ENCODE data around the gene CHURC1.

CHURC1 gene

GRCh38 chr14:64944861-64945260 lies 30.6 kb downstream of the CHURC1 start:
- TF ChIP-seq TAF1 (IDR thresholded peaks at IDR 0.05; ENCODE audit: borderline replicate concordance, insufficient read depth, low read length) (no peak), SIN3A (IDR thresholded peaks at IDR 0.05; ENCODE audit: borderline replicate concordance, insufficient read depth, low read length) (no peak), FOXP2 (optimal IDR thresholded peaks at IDR 0.05; ENCODE audit: borderline replicate concordance, extremely low read depth, extremely low read length, insufficient read depth) (no peak), REST (IDR thresholded peaks at IDR 0.05; ENCODE audit: insufficient read depth in 1 of 2, low read depth in 2 of 2, low read length in 2 of 2) (no peak), POLR2AphosphoS5 (IDR thresholded peaks at IDR 0.05; ENCODE audit: low read depth, low read length) (no peak)

- TF ChIP-seq SIN3A (IDR thresholded peaks at IDR 0.05; ENCODE audit: borderline replicate concordance, insufficient read depth, low read length) (no peak), POLR2AphosphoS5 (IDR thresholded peaks at IDR 0.05; ENCODE audit: low read depth, low read length) (no peak), TAF1 (IDR thresholded peaks at IDR 0.05; ENCODE audit: borderline replicate concordance, insufficient read depth, low read length) (no peak), FOXP2 (optimal IDR thresholded peaks at IDR 0.05; ENCODE audit: borderline replicate concordance, extremely low read depth, extremely low read length, insufficient read depth) (no peak), REST (IDR thresholded peaks at IDR 0.05; ENCODE audit: insufficient read depth in 1 of 2, low read depth in 2 of 2, low read length in 2 of 2) (no peak)
These were observed 31.4 kb downstream of the CHURC1 start for GRCh38 chr14:64945431-64946178.

- TF ChIP-seq TAF1 (IDR thresholded peaks at IDR 0.05; ENCODE audit: borderline replicate concordance, insufficient read depth, low read length) (no peak), FOXP2 (optimal IDR thresholded peaks at IDR 0.05; ENCODE audit: borderline replicate concordance, extremely low read depth, extremely low read length, insufficient read depth) (no peak), SIN3A (IDR thresholded peaks at IDR 0.05; ENCODE audit: borderline replicate concordance, insufficient read depth, low read length) (no peak), POLR2AphosphoS5 (IDR thresholded peaks at IDR 0.05; ENCODE audit: low read depth, low read length) (no peak)
These were observed 32.2 kb downstream of the CHURC1 start for GRCh38 chr14:64946310-64947045.

- TF ChIP-seq TAF1 (IDR thresholded peaks at IDR 0.05; ENCODE audit: borderline replicate concordance, insufficient read depth, low read length) (no peak), FOXP2 (optimal IDR thresholded peaks at IDR 0.05; ENCODE audit: borderline replicate concordance, extremely low read depth, extremely low read length, insufficient read depth) (no peak), POLR2AphosphoS5 (IDR thresholded peaks at IDR 0.05; ENCODE audit: low read depth, low read length) (no peak), SIN3A (IDR thresholded peaks at IDR 0.05; ENCODE audit: borderline replicate concordance, insufficient read depth, low read length) (no peak), REST (IDR thresholded peaks at IDR 0.05; ENCODE audit: insufficient read depth in 1 of 2, low read depth in 2 of 2, low read length in 2 of 2) (no peak)
These were observed 33.7 kb downstream of the CHURC1 start for GRCh38 chr14:64947710-64948611.

Data from PFSK-1 (cell line).